Measurements from ENCODE around the gene DMAC1.

GRCh38 chr9:7823651-7824050 is 24.1 kb upstream of the DMAC1 start:
- TF ChIP-seq, protein P1, sequence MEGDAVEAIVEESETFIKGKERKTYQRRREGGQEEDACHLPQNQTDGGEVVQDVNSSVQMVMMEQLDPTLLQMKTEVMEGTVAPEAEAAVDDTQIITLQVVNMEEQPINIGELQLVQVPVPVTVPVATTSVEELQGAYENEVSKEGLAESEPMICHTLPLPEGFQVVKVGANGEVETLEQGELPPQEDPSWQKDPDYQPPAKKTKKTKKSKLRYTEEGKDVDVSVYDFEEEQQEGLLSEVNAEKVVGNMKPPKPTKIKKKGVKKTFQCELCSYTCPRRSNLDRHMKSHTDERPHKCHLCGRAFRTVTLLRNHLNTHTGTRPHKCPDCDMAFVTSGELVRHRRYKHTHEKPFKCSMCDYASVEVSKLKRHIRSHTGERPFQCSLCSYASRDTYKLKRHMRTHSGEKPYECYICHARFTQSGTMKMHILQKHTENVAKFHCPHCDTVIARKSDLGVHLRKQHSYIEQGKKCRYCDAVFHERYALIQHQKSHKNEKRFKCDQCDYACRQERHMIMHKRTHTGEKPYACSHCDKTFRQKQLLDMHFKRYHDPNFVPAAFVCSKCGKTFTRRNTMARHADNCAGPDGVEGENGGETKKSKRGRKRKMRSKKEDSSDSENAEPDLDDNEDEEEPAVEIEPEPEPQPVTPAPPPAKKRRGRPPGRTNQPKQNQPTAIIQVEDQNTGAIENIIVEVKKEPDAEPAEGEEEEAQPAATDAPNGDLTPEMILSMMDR (IDR thresholded peaks at IDR 0.05) = no peak
- TF ChIP-seq POLR2A (IDR thresholded peaks at IDR 0.05) = no peak

All from heart left ventricle (tissue), 13 donors.